ENCODE measurements around the gene EXOSC10.

- TF ChIP-seq CTCF (conservative IDR thresholded peaks at IDR 0.05) (no peak), ZFX (IDR thresholded peaks at IDR 0.05) (peak; percentile 94)
Measured at GRCh38 chr1:11059155-11059967, 40.3 kb downstream of the EXOSC10 start.

All from C4-2B (cell line).